ENCODE results near the gene TP73. TPM values are rescaled to one million over a fixed set of nuclear protein-coding genes. Genes with fewer than 3 reads are reported as not detected.

The TP73 gene
- total RNA-seq, 1 donor from 2014 or later = 0.05 TPM

DNA sequence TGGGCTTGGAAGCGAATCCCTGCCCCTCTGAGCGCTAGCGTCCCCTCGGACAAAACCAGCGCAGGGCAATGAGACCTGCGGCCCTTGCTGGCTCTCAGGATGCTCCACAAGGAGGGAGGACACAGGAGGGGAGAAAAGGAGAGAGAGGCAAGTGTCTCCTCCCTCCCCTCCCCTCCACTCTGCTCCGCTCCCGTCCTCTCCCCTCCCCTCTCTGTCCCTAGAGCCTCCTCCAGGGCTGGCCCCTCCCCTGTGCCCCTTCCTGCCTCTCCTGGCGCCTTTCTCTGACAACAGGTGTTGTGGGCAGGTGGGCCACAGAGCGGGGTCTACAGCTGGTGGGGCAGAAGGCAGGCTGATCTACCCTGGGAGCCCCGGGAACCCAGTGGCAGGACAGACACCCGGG is 35.2 kb downstream of the TP73 start:
- H3K27me3 Mint-ChIP-seq (ENCODE audit: low read depth) = peaks cover 9% of the 10 kb centered on the region
- TF ChIP-seq, protein P1, sequence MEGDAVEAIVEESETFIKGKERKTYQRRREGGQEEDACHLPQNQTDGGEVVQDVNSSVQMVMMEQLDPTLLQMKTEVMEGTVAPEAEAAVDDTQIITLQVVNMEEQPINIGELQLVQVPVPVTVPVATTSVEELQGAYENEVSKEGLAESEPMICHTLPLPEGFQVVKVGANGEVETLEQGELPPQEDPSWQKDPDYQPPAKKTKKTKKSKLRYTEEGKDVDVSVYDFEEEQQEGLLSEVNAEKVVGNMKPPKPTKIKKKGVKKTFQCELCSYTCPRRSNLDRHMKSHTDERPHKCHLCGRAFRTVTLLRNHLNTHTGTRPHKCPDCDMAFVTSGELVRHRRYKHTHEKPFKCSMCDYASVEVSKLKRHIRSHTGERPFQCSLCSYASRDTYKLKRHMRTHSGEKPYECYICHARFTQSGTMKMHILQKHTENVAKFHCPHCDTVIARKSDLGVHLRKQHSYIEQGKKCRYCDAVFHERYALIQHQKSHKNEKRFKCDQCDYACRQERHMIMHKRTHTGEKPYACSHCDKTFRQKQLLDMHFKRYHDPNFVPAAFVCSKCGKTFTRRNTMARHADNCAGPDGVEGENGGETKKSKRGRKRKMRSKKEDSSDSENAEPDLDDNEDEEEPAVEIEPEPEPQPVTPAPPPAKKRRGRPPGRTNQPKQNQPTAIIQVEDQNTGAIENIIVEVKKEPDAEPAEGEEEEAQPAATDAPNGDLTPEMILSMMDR (IDR thresholded peaks at IDR 0.05) = no peak
- H3K4me1 Mint-ChIP-seq (ENCODE audit: low read depth) = no peaks in the 10 kb centered on the region
- DNase-seq (ENCODE audit: low spot score) = no peak
- no peaks in the 10 kb centered on the region for H3K9me3 Mint-ChIP-seq (ENCODE audit: low read depth)
- H3K36me3 Mint-ChIP-seq (ENCODE audit: low read depth) = no peaks in the 10 kb centered on the region
- no peak overlapping the region for H3K27ac Mint-ChIP-seq (ENCODE audit: unreplicated experiment)
- no peak overlapping the region for H3K4me3 Mint-ChIP-seq (ENCODE audit: unreplicated experiment)

DNA sequence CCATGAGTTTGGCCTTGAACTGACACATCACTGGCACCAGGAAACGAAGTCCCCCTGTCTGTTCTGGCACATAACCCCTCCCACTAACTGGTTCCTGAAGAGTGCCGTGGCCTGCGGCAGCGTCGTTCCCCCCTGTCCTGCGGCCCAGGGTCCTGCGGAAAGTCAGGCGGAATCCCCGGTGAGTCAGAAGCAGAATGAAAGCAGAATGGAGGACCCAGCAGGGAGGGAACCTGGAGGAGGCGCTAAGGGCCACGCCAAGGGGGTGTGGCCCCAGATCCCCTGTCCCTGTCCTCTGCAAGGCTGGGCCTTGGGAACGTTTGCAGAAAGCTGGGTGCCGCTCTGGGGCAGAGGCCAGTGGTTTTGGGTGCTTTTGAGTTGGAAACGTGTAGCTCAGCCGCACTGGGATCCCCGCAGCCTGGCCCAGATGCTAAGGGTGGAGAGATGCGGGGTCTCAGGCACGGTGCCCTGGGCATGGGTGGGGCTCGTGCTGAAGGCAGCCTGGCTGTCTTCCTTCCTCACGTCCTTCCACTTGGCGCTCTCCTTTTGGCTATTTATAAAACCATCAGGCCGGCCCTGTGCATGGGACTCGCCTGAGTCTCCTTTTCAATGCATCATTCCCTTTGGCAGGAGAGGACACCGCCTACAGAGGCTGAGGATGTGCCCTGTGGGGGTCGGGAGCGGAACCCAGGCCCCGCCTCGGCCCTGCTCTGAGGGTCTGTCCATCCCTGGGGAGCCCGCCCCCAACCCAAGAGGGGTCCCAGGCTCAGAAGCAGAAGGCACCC is 36.2 kb downstream of the TP73 start:
- Mint-ChIP-seq H3K9me3 (ENCODE audit: low read depth) (no peaks in the 10 kb centered on the region), H3K27me3 (ENCODE audit: low read depth) (peaks cover 5% of the 10 kb centered on the region), H3K27ac (ENCODE audit: unreplicated experiment) (no peak overlapping the region), H3K36me3 (ENCODE audit: low read depth) (no peaks in the 10 kb centered on the region), H3K4me1 (ENCODE audit: low read depth) (no peaks in the 10 kb centered on the region), H3K4me3 (ENCODE audit: unreplicated experiment) (no peak overlapping the region)
- TF ChIP-seq, protein P1 (IDR thresholded peaks at IDR 0.05) = no peak
- no peak for DNase-seq (ENCODE audit: low spot score)

DNA sequence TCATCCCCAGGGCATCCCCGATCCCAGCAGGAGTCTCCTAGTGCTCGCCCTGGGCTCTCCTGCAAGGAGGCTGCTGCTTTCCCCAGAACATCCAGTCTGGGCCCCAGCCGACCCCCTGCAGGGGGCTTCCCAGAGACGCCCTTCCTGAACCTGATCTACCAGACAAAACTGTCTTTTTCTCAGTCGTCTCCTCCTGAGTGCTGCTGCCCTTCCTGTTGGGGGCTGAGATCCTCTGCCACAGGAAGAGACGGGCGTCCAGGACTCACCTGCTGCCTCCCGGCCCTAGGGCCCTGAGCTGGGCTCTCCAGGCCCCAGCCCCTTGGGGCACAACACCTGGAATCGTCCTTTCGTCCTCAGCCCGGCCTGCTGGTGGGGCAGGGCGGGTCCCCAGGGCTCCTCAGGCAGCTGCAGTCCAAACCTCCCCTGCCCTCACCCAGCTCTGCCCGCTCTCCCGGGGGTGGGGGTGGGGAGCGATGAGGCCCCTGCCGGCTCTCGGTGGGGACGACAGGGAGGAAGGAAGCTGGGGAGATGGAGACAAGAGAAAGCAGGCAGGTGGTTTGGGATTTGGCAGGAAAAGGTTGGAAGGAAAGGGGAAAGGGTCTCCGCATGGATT is 36.9 kb downstream of the TP73 start:
- H3K9me3 Mint-ChIP-seq (ENCODE audit: low read depth) = no peaks in the 10 kb centered on the region
- H3K4me1 Mint-ChIP-seq (ENCODE audit: low read depth) = no peaks in the 10 kb centered on the region
- H3K36me3 Mint-ChIP-seq (ENCODE audit: low read depth) = no peaks in the 10 kb centered on the region
- no peak overlapping the region for H3K4me3 Mint-ChIP-seq (ENCODE audit: unreplicated experiment)
- DNase-seq (ENCODE audit: low spot score) = no peak
- H3K27me3 Mint-ChIP-seq (ENCODE audit: low read depth) = peaks cover 4% of the 10 kb centered on the region
- H3K27ac Mint-ChIP-seq (ENCODE audit: unreplicated experiment) = no peak overlapping the region
- TF ChIP-seq, protein P1 (IDR thresholded peaks at IDR 0.05) = no peak

DNA sequence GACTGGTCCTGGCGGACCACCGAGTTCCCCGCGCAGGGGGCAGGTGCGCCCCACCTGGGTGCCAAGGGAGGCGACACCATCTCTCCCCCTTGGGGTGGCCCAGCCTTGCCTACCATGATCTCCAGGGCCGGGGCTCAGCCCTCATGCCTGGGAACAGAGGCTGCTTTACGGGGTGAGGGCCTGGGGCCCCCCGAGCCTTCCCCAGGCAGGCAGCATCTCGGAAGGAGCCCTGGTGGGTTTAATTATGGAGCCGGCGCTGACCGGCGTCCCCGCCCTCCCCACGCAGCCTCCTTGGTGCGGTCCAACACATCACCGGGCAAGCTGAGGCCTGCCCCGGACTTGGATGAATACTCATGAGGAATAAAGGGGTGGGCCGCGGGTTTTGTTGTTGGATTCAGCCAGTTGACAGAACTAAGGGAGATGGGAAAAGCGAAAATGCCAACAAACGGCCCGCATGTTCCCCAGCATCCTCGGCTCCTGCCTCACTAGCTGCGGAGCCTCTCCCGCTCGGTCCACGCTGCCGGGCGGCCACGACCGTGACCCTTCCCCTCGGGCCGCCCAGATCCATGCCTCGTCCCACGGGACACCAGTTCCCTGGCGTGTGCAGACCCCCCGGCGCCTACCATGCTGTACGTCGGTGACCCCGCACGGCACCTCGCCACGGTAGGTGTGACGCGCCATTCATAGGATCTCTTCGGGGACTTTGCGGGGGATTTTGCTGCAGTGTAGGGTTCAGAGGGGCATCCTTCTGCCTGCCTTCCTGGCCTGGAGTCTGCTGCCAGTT is 38.2 kb downstream of the TP73 start:
- no peaks in the 10 kb centered on the region for H3K9me3 Mint-ChIP-seq (ENCODE audit: low read depth)
- no peaks in the 10 kb centered on the region for H3K36me3 Mint-ChIP-seq (ENCODE audit: low read depth)
- H3K27me3 Mint-ChIP-seq (ENCODE audit: low read depth) = peaks cover 4% of the 10 kb centered on the region
- TF ChIP-seq, protein P1 (IDR thresholded peaks at IDR 0.05) = no peak
- no peak for DNase-seq (ENCODE audit: low spot score)
- H3K4me1 Mint-ChIP-seq (ENCODE audit: low read depth) = no peaks in the 10 kb centered on the region
- no peak overlapping the region for H3K27ac Mint-ChIP-seq (ENCODE audit: unreplicated experiment)
- H3K4me3 Mint-ChIP-seq (ENCODE audit: unreplicated experiment) = no peak overlapping the region
